NCI-H510A (cell line): ENCODE data around the gene MYOG.

Source experiments
- DNase-seq: peaks from one replicate; lab custom pipeline; 2025; lab: John Stamatoyannopoulos, UW

Gene MYOG

GRCh38 chr1:203117611-203118575 lies 32.1 kb upstream of the MYOG start:
- peak; percentile 24 for DNase-seq

- DNase-seq = no peak
Observed at GRCh38 chr1:203116091-203116820, 30.4 kb upstream of the MYOG start.

- no peak for DNase-seq
Observed at GRCh38 chr1:203114202-203114601, 28.4 kb upstream of the MYOG start.

- DNase-seq = no peak
Observed at GRCh38 chr1:203113308-203113707, 27.5 kb upstream of the MYOG start.

GRCh38 chr1:203112475-203112874 lies 26.7 kb upstream of the MYOG start:
- DNase-seq = no peak

- no peak for DNase-seq
Observed at GRCh38 chr1:203104789-203105390, 19.1 kb upstream of the MYOG start.

GRCh38 chr1:203103829-203104495 lies 18.1 kb upstream of the MYOG start:
- DNase-seq = no peak

- no peak for DNase-seq
Observed at GRCh38 chr1:203103216-203103615, 17.4 kb upstream of the MYOG start.

- no peak for DNase-seq
Observed at GRCh38 chr1:203101813-203102634, 16.2 kb upstream of the MYOG start.

- DNase-seq = no peak
Observed at GRCh38 chr1:203100516-203100869, 14.7 kb upstream of the MYOG start.

GRCh38 chr1:203099805-203100515 lies 14.1 kb upstream of the MYOG start:
- DNase-seq = no peak

GRCh38 chr1:203098914-203099520 lies 13.2 kb upstream of the MYOG start:
- no peak for DNase-seq

GRCh38 chr1:203098445-203098844 lies 12.6 kb upstream of the MYOG start:
- no peak for DNase-seq

GRCh38 chr1:203097001-203097400 lies 11.2 kb upstream of the MYOG start:
- no peak for DNase-seq

- DNase-seq = no peak
Observed at GRCh38 chr1:203096566-203096965, 10.8 kb upstream of the MYOG start.

- DNase-seq = no peak
Observed at GRCh38 chr1:203095061-203095690, 9.4 kb upstream of the MYOG start.

GRCh38 chr1:203093754-203094410 lies 8.1 kb upstream of the MYOG start:
- no peak for DNase-seq

- DNase-seq = no peak
Observed at GRCh38 chr1:203091761-203092330, 6.0 kb upstream of the MYOG start.

- DNase-seq = no peak
Observed at GRCh38 chr1:203091199-203091477, 5.3 kb upstream of the MYOG start.
